ENCODE measurements around the gene ODAPH. TPM values are rescaled to one million over a fixed set of nuclear protein-coding genes. Genes with fewer than 3 reads are reported as not detected.
"Not testable (repeated sequence)": the region's sequence is repeated elsewhere in the genome, so short reads cannot be mapped to it uniquely, and the experiment has no call there.

The ODAPH gene
- 0.03 and 0.19 TPM in 2 replicates for polyA plus RNA-seq (2012; rRNA removed)
- polyA plus RNA-seq (2012; cell fraction: cytosol; rRNA removed) = 0.30 and 0.33 TPM in 2 replicates
- 0.13 TPM in 1 of 2 replicates, not detected in the other for polyA plus RNA-seq (2012; cell fraction: nucleus; rRNA removed)

GRCh38 chr4:75555294-75556164, at the start of gene ODAPH:
Gene ODAPH, plus strand, starts transcription at chr4:75556066. Its CDS starts 17 bp downstream, at chr4:75556083.
- Histone ChIP-seq H2AFZ (ENCODE audit: low read depth) (peak within 1 kb of the TSS; percentile 58; the same call in 1 of the 2 replicates), H3K36me3 (replicated peaks in 1 of 2; ENCODE audit: control insufficient read depth in 1 of 2, insufficient read depth in 2 of 2, low read length in 1 of 2) (no peaks in the 10 kb centered on the region), H3K9me2 (no peaks in the 10 kb centered on the region), H3K4me2 (peak within 1 kb of the TSS; percentile 44), H3K9me3 (no peaks in the 10 kb centered on the region), H3K27me3 (ENCODE audit: insufficient read depth) (peaks cover 4% of the 10 kb centered on the region; the same call in 1 of the 2 replicates), H3K27ac (ENCODE audit: low read depth in 2 of 2, low read length in 1 of 2) (0 out of 4 replicates have a peak within 1 kb of the TSS, but pooled peaks of 1 of the 2 experiments have one; percentile 11), H4K20me1 (ENCODE audit: insufficient read depth) (no peaks in the 10 kb centered on the region), H3K9ac (no peak within 1 kb of the TSS), H3K4me3 (ENCODE audit: low read depth in 2 of 2, low read length in 1 of 2) (peak within 1 kb of the TSS; percentile 5 to 6; a peak in 1 of 4 replicates), H3K4me1 (ENCODE audit: control insufficient read depth in 1 of 2, insufficient read depth in 2 of 2, low read depth in 1 of 2, low read length in 1 of 2) (no peaks in the 10 kb centered on the region; a peak in 1 of 4 replicates), H3F3A (replicated peaks; ENCODE audit: insufficient read depth) (peaks cover 3% of the 10 kb centered on the region), H3K79me2 (ENCODE audit: insufficient read depth) (no peaks in the 10 kb centered on the region)
- DNase-seq = no peak
- POLR2A ChIA-PET = no interaction called here
- CTCF ChIA-PET = interaction anchor here (0.6 to 1.3 kb wide), 4 partner anchors 9 to 985 kb away, joined by 3 to 5 read pairs (median 3); no protein-coding TSS in a partner anchor
- 56% methylated on average over 9 of the region's 9 CpGs for WGBS (ENCODE audit: low lambda C conversion rate)
- TF ChIP-seq CTCF (IDR thresholded peaks at IDR 0.05) (peak; percentile 45), FOSL2 (IDR thresholded peaks at IDR 0.05; ENCODE audit: borderline replicate concordance, low read depth) (peak; percentile 64; the same call in 1 of the 2 replicates), FOXM1 (IDR thresholded peaks at IDR 0.05; ENCODE audit: low read depth) (no peak), NFIC (IDR thresholded peaks at IDR 0.05; ENCODE audit: borderline replicate concordance) (peak; percentile 33; the same call in 1 of the 2 replicates), TCF12 (IDR thresholded peaks at IDR 0.05) (peak; percentile 47), PBX3 (IDR thresholded peaks at IDR 0.05) (peak; percentile 92), RFX5 (IDR thresholded peaks at IDR 0.05; ENCODE audit: low read length) (no peak), JUND (IDR thresholded peaks at IDR 0.05) (peak; percentile 47; the same call in 1 of the 2 replicates)

- H3K36me3 ChIP-seq (replicated peaks in 1 of 2; ENCODE audit: control insufficient read depth in 1 of 2, insufficient read depth in 2 of 2, low read length in 1 of 2) = peaks cover 35 to 46% of the 10 kb centered on the region in 2 experiments
- 94% methylated on average over 4 of the region's 4 CpGs for WGBS (ENCODE audit: low lambda C conversion rate)
- H3K9me2 ChIP-seq; H4K20me1 ChIP-seq (ENCODE audit: insufficient read depth); H3F3A ChIP-seq (replicated peaks; ENCODE audit: insufficient read depth); H3K4me1 ChIP-seq (ENCODE audit: control insufficient read depth in 1 of 2, insufficient read depth in 2 of 2, low read depth in 1 of 2, low read length in 1 of 2); POLR2A ChIA-PET; H3K9me3 ChIP-seq; DNase-seq; H3K9ac ChIP-seq; H2AFZ ChIP-seq (ENCODE audit: low read depth); CTCF ChIA-PET; H3K27ac ChIP-seq (ENCODE audit: low read depth in 2 of 2, low read length in 1 of 2); H3K4me2 ChIP-seq; H3K27me3 ChIP-seq (ENCODE audit: insufficient read depth); H3K4me3 ChIP-seq (ENCODE audit: low read depth in 2 of 2, low read length in 1 of 2): not testable (repeated sequence)
- H3K79me2 ChIP-seq (ENCODE audit: insufficient read depth) = peaks cover 58% of the 10 kb centered on the region
Observed at GRCh38 chr4:75509592-75509991, 46.3 kb upstream of the ODAPH start.
